ENCODE results near the gene NCAM1. TPM values are rescaled to one million over a fixed set of nuclear protein-coding genes. Genes with fewer than 3 reads are reported as not detected.

Gene NCAM1
- total RNA-seq, 1 experiment from 2014 or later = not detected

DNA sequence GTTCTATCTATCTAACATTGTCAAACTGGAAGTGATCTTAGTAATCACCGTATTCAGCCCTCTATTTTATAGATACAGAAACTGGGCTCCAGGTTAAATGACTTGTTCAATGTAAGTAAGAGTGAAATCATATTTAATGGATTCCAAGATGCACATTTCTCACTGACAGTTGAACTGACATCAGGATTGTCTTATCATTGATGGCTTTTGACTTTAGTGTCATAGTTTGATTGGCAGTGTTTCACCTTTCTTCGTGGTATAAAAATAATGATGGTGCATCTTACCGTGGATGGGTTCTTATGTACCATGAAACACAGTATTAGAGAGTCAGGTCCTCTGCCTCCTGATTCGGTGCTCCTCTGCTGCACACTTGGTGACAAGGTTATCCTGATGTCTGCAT is 123.1 kb downstream of the NCAM1 start:
- H3K4me1 ChIP-seq (ENCODE audit: insufficient read depth, low read length) = no peaks in the 10 kb centered on the region
- no peaks in the 10 kb centered on the region for H3K36me3 ChIP-seq (ENCODE audit: low read depth, low read length)
- H3K79me2 ChIP-seq (ENCODE audit: low read length) = no peaks in the 10 kb centered on the region
- BruUV-seq (replicated peaks) = no TSS peak
- H3K9ac ChIP-seq (ENCODE audit: low read length) = no peak overlapping the region
- H4K20me1 ChIP-seq (ENCODE audit: low read length) = no peaks in the 10 kb centered on the region
- H3K9me3 ChIP-seq (ENCODE audit: low read length) = no peaks in the 10 kb centered on the region
- peaks cover 16% of the 10 kb centered on the region; the same call in 1 of the 2 replicates for H3K27me3 ChIP-seq (ENCODE audit: low read length)
- TF ChIP-seq EZH2phosphoT487 (IDR thresholded peaks at IDR 0.05; ENCODE audit: borderline replicate concordance, low read length) (no peak), CTCF (conservative IDR thresholded peaks at IDR 0.05; ENCODE audit: low read depth, low read length) (no peak), EZH2 (IDR thresholded peaks at IDR 0.05; ENCODE audit: low read length, unreplicated experiment) (no peak)
- H3K9me2 ChIP-seq (replicated peaks; ENCODE audit: low read length) = no peaks in the 10 kb centered on the region
- no peak overlapping the region for H2AFZ ChIP-seq (ENCODE audit: low read length)
- no peaks in the 10 kb centered on the region for H3F3A ChIP-seq (ENCODE audit: low read length, unreplicated experiment)
- DNase-seq = no peak
- no peak for ATAC-seq
- intact Hi-C loops (cut with micrococcal nuclease) = no loop called here
- POLR2A ChIA-PET (ENCODE audit: unreplicated experiment) = no interaction called here
- CTCF ChIA-PET = no interaction called here
- H3K27ac ChIP-seq (ENCODE audit: low read length) = no peak overlapping the region
- no peak overlapping the region for H3K4me3 ChIP-seq (ENCODE audit: low read length)
- no peak overlapping the region for H3K4me2 ChIP-seq (ENCODE audit: low read length)

- ChIA-PET CTCF (no interaction called here), POLR2A (ENCODE audit: unreplicated experiment) (no interaction called here)
- H3K4me2 ChIP-seq (ENCODE audit: low read length) = no peak overlapping the region
- no peaks in the 10 kb centered on the region for H4K20me1 ChIP-seq (ENCODE audit: low read length)
- no peaks in the 10 kb centered on the region for H3K9me3 ChIP-seq (ENCODE audit: low read length)
- H3K27ac ChIP-seq (ENCODE audit: low read length) = no peak overlapping the region
- H2AFZ ChIP-seq (ENCODE audit: low read length) = no peak overlapping the region
- H3K27me3 ChIP-seq (ENCODE audit: low read length) = peaks cover 11% of the 10 kb centered on the region; the same call in 1 of the 2 replicates
- no peaks in the 10 kb centered on the region for H3F3A ChIP-seq (ENCODE audit: low read length, unreplicated experiment)
- no peak overlapping the region for H3K9ac ChIP-seq (ENCODE audit: low read length)
- no peaks in the 10 kb centered on the region for H3K79me2 ChIP-seq (ENCODE audit: low read length)
- BruUV-seq (replicated peaks) = no TSS peak
- no peaks in the 10 kb centered on the region for H3K36me3 ChIP-seq (ENCODE audit: low read depth, low read length)
- H3K4me3 ChIP-seq (ENCODE audit: low read length) = no peak overlapping the region
- no peak for DNase-seq
- ATAC-seq = no peak
- H3K9me2 ChIP-seq (replicated peaks; ENCODE audit: low read length) = no peaks in the 10 kb centered on the region
- no peaks in the 10 kb centered on the region for H3K4me1 ChIP-seq (ENCODE audit: insufficient read depth, low read length)
- intact Hi-C loops (cut with micrococcal nuclease) = no loop called here
- TF ChIP-seq EZH2 (IDR thresholded peaks at IDR 0.05; ENCODE audit: low read length, unreplicated experiment) = no peak
- TF ChIP-seq CTCF (conservative IDR thresholded peaks at IDR 0.05; ENCODE audit: low read depth, low read length) = no peak
- TF ChIP-seq EZH2phosphoT487 (IDR thresholded peaks at IDR 0.05; ENCODE audit: borderline replicate concordance, low read length) = no peak
Measured at GRCh38 chr11:113085446-113085845, 124.2 kb downstream of the NCAM1 start.

GRCh38 chr11:113087706-113088105 is 126.5 kb downstream of the NCAM1 start:
- ChIA-PET CTCF (no interaction called here), POLR2A (ENCODE audit: unreplicated experiment) (no interaction called here)
- ATAC-seq (no peak), DNase-seq (no peak)
- Histone ChIP-seq H3K4me2 (ENCODE audit: low read length) (no peak overlapping the region), H3K4me3 (ENCODE audit: low read length) (no peak overlapping the region), H3K79me2 (ENCODE audit: low read length) (no peaks in the 10 kb centered on the region), H3K9me2 (replicated peaks; ENCODE audit: low read length) (no peaks in the 10 kb centered on the region), H3K36me3 (ENCODE audit: low read depth, low read length) (no peaks in the 10 kb centered on the region), H3K4me1 (ENCODE audit: insufficient read depth, low read length) (no peaks in the 10 kb centered on the region), H3K9me3 (ENCODE audit: low read length) (no peaks in the 10 kb centered on the region), H2AFZ (ENCODE audit: low read length) (no peak overlapping the region), H3K9ac (ENCODE audit: low read length) (no peak overlapping the region), H3F3A (ENCODE audit: low read length, unreplicated experiment) (no peaks in the 10 kb centered on the region), H3K27ac (ENCODE audit: low read length) (no peak overlapping the region), H4K20me1 (ENCODE audit: low read length) (no peaks in the 10 kb centered on the region), H3K27me3 (ENCODE audit: low read length) (peaks cover 17% of the 10 kb centered on the region; the same call in 1 of the 2 replicates)
- no TSS peak for BruUV-seq (replicated peaks)
- intact Hi-C loops (cut with micrococcal nuclease) = no loop called here
- TF ChIP-seq EZH2 (IDR thresholded peaks at IDR 0.05; ENCODE audit: low read length, unreplicated experiment) (no peak), CTCF (conservative IDR thresholded peaks at IDR 0.05; ENCODE audit: low read depth, low read length) (no peak), EZH2phosphoT487 (IDR thresholded peaks at IDR 0.05; ENCODE audit: borderline replicate concordance, low read length) (no peak)

Data from PC-3 (cell line).